Fibroblast of skin of back (primary cell): Measurements from ENCODE around the gene EGLN2.
"Not testable (repeated sequence)": the region's sequence is repeated elsewhere in the genome, so short reads cannot be mapped to it uniquely, and the experiment has no call there.

ENCODE experiments used
- DNase-seq: peaks from one replicate; pipeline ENCODE4 v3.0.0-alpha.2; 2013

The EGLN2 gene

DNA sequence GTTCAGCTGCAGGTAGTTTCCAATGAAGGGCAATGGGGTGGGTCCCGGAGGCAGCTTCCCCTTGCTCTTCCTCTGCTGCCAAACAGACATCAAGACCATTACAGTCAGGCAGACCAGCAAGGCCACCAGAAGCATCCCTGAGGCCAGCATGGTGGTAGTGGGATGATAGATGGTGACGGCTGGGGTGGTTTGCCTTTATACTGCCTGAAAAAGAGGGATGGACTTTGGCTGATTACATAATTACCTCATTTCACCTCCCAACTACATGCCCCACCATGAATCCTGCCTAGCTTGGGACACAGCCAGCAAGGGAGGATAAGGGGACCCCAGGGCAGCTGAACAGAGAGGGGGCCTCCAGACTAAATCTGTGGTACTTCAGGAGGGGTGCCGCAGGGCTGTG, 51.3 kb downstream of the EGLN2 start, which contains the start of gene CYP2A6:
TSS of gene CYP2A6 (minus strand) at position 171 of the 400 bp plus-strand sequence. CDS start at position 150, 21 bp downstream.
- DNase-seq: not testable (repeated sequence)

DNA sequence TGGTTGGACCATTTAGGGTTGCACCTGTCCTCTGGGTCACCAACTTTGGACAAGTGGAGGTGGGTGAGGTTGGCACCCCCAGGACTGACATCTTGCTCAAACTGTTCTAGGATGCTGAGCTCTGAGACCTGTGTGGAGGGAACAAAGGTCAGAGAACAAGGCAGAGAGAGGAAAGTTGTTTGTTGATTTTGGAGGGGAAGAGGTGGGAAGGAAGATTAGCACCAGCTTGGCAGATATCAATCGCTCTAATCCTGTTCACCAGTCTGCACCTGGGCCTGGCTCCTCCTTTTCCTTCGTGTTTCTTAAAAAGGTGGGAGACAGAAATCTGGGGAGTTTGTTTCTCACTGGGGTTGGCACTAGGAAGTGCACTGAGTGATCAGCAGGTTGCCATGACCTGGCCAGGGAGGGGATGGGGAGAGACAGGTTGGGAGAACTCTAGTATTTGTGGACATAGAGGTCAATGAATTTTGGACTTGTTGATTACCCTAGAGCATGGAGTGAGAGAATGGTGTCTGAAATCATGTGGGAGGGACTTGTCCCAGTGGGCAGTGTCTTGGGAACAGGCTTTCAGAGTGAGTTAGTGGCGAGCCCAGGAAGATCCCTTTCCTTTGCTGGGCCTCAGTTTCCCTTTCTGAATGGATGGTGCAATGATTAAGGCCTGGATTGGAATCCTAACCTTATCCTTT, 53.6 kb downstream of the EGLN2 start:
- DNase-seq: not testable (repeated sequence)
